A673 (cell line): ENCODE results near the gene C11orf16. TPM values are rescaled to one million over a fixed set of nuclear protein-coding genes. Genes with fewer than 3 reads are reported as not detected.

ENCODE experiments used
- BruUV-seq: library from RNA; stranded (reverse); fragments of 400-500 nt; replicated peaks from 2 replicates; lab custom pipeline; 2021; lab: Mats Ljungman, UMichigan
- CTCF ChIA-PET: fragments of 300-600 bp; sonication (Branson Sonifier 250); formaldehyde crosslinking; loops from one replicate; lab custom pipeline; 2022; ENCODE audit warnings: antibody characterized with exemption; lab: Charles Lee
- POLR2A ChIA-PET: fragments of 300-600 bp; sonication (Branson Sonifier 250); formaldehyde crosslinking; loops from one replicate; lab custom pipeline; 2022; ENCODE audit warnings: antibody characterized with exemption; ENCODE audit not compliant: low non-redundant PET; lab: Charles Lee
- DNase-seq: peaks from one replicate; pipeline ENCODE4 v3.0.0-alpha.2; 2015; ENCODE audit warnings: low spot score
- H3K27ac ChIP-seq: fragments of 200-600 bp; sonication (generic); 2 replicates; pipeline ENCODE4 v1.5.1; 2016; ENCODE audit warnings: mixed run types, low read depth, mild to moderate bottlenecking, mixed read lengths, antibody characterized with exemption, low read length; ENCODE audit not compliant: poor library complexity, severe bottlenecking
- H3K27me3 ChIP-seq: fragments of 200-600 bp; sonication (generic); replicated peaks from 2 replicates; pipeline ENCODE4 v1.6.1; 2017; ENCODE audit warnings: mixed run types, low read depth, mild to moderate bottlenecking, mixed read lengths, antibody characterized with exemption, low read length; ENCODE audit not compliant: insufficient read depth, poor library complexity
- H3K36me3 ChIP-seq: fragments of 200-600 bp; sonication (generic); 2 replicates; pipeline ENCODE4 v1.6.1; 2016; ENCODE audit warnings: mixed run types, mild to moderate bottlenecking, mixed read lengths, antibody characterized with exemption, low read length; ENCODE audit not compliant: insufficient read depth, poor library complexity, severe bottlenecking
- H3K4me1 ChIP-seq: fragments of 200-600 bp; sonication (generic); 2 replicates; pipeline ENCODE4 v1.6.1; 2017; ENCODE audit warnings: mixed run types, mild to moderate bottlenecking, mixed read lengths, antibody characterized with exemption, low read length; ENCODE audit not compliant: insufficient read depth, poor library complexity, severe bottlenecking
- H3K4me3 ChIP-seq: fragments of 200-600 bp; sonication (generic); 2 replicates; pipeline ENCODE4 v1.5.1; 2016; ENCODE audit warnings: low read depth, mixed run types, mild to moderate bottlenecking, mixed read lengths, low read length; ENCODE audit not compliant: poor library complexity, severe bottlenecking
- H3K9me3 ChIP-seq: fragments of 200-600 bp; sonication (generic); 2 replicates; pipeline ENCODE4 v1.6.1; 2016; ENCODE audit warnings: mixed run types, low read depth, mild to moderate bottlenecking, mixed read lengths, antibody characterized with exemption, low read length; ENCODE audit not compliant: poor library complexity, severe bottlenecking
- CTCF ChIP-seq: fragments of 300-800, 200-600 bp; sonication (generic); conservative IDR thresholded peaks from 2 replicates; pipeline ENCODE4 v1.5.1; 2017; ENCODE audit warnings: low read depth, mild to moderate bottlenecking, antibody characterized with exemption, low read length, moderate library complexity, mixed read lengths
- EZH2 ChIP-seq: fragments of 200-600 bp; sonication (generic); IDR thresholded peaks from 2 replicates; pipeline ENCODE4 v1.6.1; 2017; ENCODE audit warnings: borderline replicate concordance, low read depth, mild to moderate bottlenecking, mixed read lengths, antibody characterized with exemption, low read length; ENCODE audit not compliant: poor library complexity, severe bottlenecking
- intact Hi-C: fragments of 100-400 bp; cut with micrococcal nuclease; formaldehyde crosslinking; loops from one replicate; pipeline ENCODE4 v1.10.0; 2022; ENCODE audit not compliant: unreplicated experiment
- total RNA-seq: library from RNA; stranded (reverse); gene quantifications from 2 replicates; pipeline ENCODE4 v1.2.3, GENCODE V29; 2021

C11orf16 gene
- total RNA-seq, 1 experiment from 2014 or later, result not detected

- Histone ChIP-seq H3K9me3 (no peaks in the 10 kb centered on the region), H3K27ac (peak overlapping the region; percentile 27), H3K27me3 (no peaks in the 10 kb centered on the region), H3K4me3 (no peak overlapping the region), H3K36me3 (no peaks in the 10 kb centered on the region), H3K4me1 (peaks cover 20% of the 10 kb centered on the region)
- TF ChIP-seq EZH2 (no peak), CTCF (no peak)
- ChIA-PET POLR2A (interaction anchor here (0.6 kb wide), 1 partner anchor 99 kb away, joined by 3 read pairs; no protein-coding TSS in a partner anchor), CTCF (no interaction called here)
- intact Hi-C loops, result no loop called here
- peak; percentile 62 for DNase-seq
- no TSS peak for BruUV-seq
Measured at GRCh38 chr11:8948886-8949285, 16.1 kb upstream of the C11orf16 start.

DNA sequence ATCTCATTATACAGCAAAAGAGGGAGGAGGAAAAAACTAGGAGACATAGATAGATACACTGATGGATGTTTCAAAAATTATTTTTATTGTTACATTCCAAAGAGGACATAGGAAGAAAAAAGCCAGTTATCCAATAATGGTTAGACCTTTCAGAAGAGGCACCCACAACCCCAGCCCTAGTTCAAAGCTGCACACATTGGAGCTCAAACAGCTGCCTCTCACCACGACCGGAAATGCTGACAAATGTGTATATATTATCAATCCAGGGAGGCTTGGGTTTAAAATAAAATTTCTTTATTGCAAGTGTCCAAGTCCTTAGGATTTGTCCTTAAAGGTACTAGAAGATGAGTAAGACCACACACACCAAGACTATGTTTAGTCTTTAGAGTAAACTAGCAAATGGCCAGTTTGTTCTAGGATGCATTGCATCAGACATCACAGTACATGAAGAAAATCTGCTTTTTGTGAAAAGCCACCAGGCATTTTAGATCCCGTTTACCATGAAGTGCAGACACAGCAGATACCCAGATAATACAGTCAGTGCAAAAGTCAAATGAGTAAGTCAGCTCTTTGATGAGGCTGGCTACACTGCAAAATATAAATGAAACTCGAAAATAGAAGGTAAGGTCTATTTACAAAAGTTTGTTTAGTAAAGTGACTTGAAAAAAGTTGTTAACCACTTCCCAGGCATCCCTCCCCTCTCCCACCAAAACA lies 14.6 kb upstream of the C11orf16 start:
- peaks cover 20% of the 10 kb centered on the region for H3K4me1 ChIP-seq
- H3K27ac ChIP-seq, result peak overlapping the region; percentile 37
- ChIA-PET POLR2A (no interaction called here), CTCF (no interaction called here)
- TF ChIP-seq CTCF, result no peak
- TF ChIP-seq EZH2, result no peak
- no peak for DNase-seq
- no peaks in the 10 kb centered on the region for H3K27me3 ChIP-seq
- intact Hi-C loops, result no loop called here
- no peaks in the 10 kb centered on the region for H3K9me3 ChIP-seq
- H3K4me3 ChIP-seq, result no peak overlapping the region
- no TSS peak for BruUV-seq
- H3K36me3 ChIP-seq, result no peaks in the 10 kb centered on the region

DNA sequence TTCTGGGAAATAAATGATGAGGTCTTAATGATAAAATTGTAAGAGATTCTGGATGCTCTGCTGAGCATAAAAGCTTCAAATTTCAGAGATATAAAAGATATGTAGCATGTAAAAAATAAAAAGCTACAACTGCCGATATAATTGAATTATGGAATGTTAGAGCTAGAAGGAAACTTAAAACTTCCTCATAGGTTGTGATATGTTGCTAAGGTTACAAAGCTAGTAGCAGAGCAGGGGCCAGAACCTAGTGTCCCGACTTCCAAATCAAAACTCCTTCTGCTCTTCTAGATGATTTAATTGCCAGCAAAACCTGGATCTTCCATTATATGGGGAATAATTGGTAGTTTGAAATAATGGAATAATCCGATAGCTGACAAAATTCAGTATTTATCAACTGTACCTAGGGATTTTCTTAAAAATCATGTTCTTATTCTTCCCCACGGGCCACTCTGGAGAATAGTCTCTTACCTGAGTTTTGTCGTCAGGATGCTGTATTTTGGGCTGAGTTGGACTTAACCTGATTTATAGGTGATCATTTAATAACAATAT lies 9.8 kb upstream of the C11orf16 start, which contains the start of gene ASCL3:
TSS of gene ASCL3 (minus strand) at position 499 of the 549 bp plus-strand sequence. CDS start 4,855 bp downstream, outside the sequence.
- TF ChIP-seq CTCF (no peak), EZH2 (no peak)
- ChIA-PET CTCF (no interaction called here), POLR2A (no interaction called here)
- Histone ChIP-seq H3K27me3 (no peaks in the 10 kb centered on the region), H3K4me1 (peaks cover 1% of the 10 kb centered on the region), H3K4me3 (no peak within 1 kb of the TSS), H3K9me3 (no peaks in the 10 kb centered on the region), H3K36me3 (no peaks in the 10 kb centered on the region), H3K27ac (no peak within 1 kb of the TSS)
- BruUV-seq, result no TSS peak
- DNase-seq, result no peak
- intact Hi-C loops, result no loop called here
